Uterus (tissue), 4 donors: ENCODE data around the gene FAM180A. TPM values are rescaled to one million over a fixed set of nuclear protein-coding genes. Genes with fewer than 3 reads are reported as not detected.

ENCODE experiments used
- DNase-seq, 2 donors: peaks; one replicate each; pipeline ENCODE4 v3.0.0-alpha.2; 2019 to 2020
- H3K27ac ChIP-seq, 2 donors: fragments of 200-600 bp; sonication (generic); 1 replicate in 1 of 2; 2 replicates in 1 of 2; pipeline ENCODE4 v1.5.1; 2016 to 2018
- H3K27me3 ChIP-seq, 2 donors: fragments of 200-600 bp; sonication (generic); one replicate each; pipeline ENCODE4 v1.5.1; 2018 to 2019; ENCODE audit warnings: control low read depth in 1 of 2
- H3K36me3 ChIP-seq, 2 donors: fragments of 200-600 bp; sonication (generic); one replicate each; pipeline ENCODE4 v1.5.1; 2019; ENCODE audit warnings: control low read depth in 1 of 2
- H3K4me1 ChIP-seq, 2 donors: fragments of 200-600 bp; sonication (generic); one replicate each; pipeline ENCODE4 v1.5.1; 2018 to 2019; ENCODE audit warnings: control low read depth in 1 of 2
- H3K4me3 ChIP-seq, 2 donors: fragments of 200-600 bp; sonication (generic); 1 replicate in 1 of 2; 2 replicates in 1 of 2; pipeline ENCODE4 v1.5.1; 2018 to 2019; ENCODE audit warnings: mild to moderate bottlenecking in 1 of 2
- H3K9me3 ChIP-seq, 2 donors: fragments of 200-600 bp; sonication (generic); one replicate each; pipeline ENCODE4 v1.5.1; 2019; ENCODE audit warnings: control low read depth in 1 of 2
- CTCF ChIP-seq, 4 experiments: fragments of 200-600 bp in 2 of 4; fragments of 450-650 bp in 2 of 4; sonication (generic) in 2 of 4; IDR thresholded peaks; one replicate each; pipeline ENCODE4 v1.5.1; 2016 to 2019; ENCODE audit warnings: antibody characterized with exemption in 4 of 4, mild to moderate bottlenecking in 2 of 4, moderate library complexity in 1 of 4
- POLR2A ChIP-seq, 2 donors: fragments of 450-650 bp; IDR thresholded peaks; one replicate each; pipeline ENCODE4 v1.6.1; 2016; ENCODE audit warnings: antibody characterized with exemption in 2 of 2, mild to moderate bottlenecking in 1 of 2, moderate library complexity in 1 of 2
- intact Hi-C: fragments of 100-400 bp; cut with DNase I; formaldehyde crosslinking; loops from one replicate; pipeline ENCODE4 v1.15.1; 2023; ENCODE audit warnings: low total_unique reads
- total RNA-seq, 4 donors: library from RNA; depleted of rRNA in 3 of 4; stranded (reverse); fragments of >200 nt in 3 of 4; gene quantifications; one replicate each; pipeline versions ENCODE4 v1.1.0 to v1.2.4, GENCODE V29; 2014 to 2023
- donor health status: DM: yes; HTN: yes; CAD: no.

Gene FAM180A
- total RNA-seq, 4 donors from 2014 or later, result 0.51 to 12.6 (median 6.3) TPM; not detected in 1

GRCh38 chr7:135769005-135769802 is 20.6 kb upstream of the FAM180A start:
- no peak overlapping the region for H3K27ac ChIP-seq
- TF ChIP-seq POLR2A (IDR thresholded peaks at IDR 0.05) (no peak), CTCF (IDR thresholded peaks at IDR 0.05) (no peak)

GRCh38 chr7:135768467-135768866 is 19.9 kb upstream of the FAM180A start:
- intact Hi-C loops, result no loop called here

More at GRCh38 chr7:135769005-135769802, 20.6 kb upstream of the FAM180A start:
- DNase-seq, result peak in 1 of 2 donors; percentile 28
- no peaks in the 10 kb centered on the region for H3K4me1 ChIP-seq
- intact Hi-C loops, result no loop called here
- H3K36me3 ChIP-seq, result no peaks in the 10 kb centered on the region
- no peaks in the 10 kb centered on the region for H3K9me3 ChIP-seq
- H3K4me3 ChIP-seq, result no peak overlapping the region
- H3K27me3 ChIP-seq, result no peaks in the 10 kb centered on the region

GRCh38 chr7:135768064-135768463 is 19.5 kb upstream of the FAM180A start:
- H3K27me3 ChIP-seq, result no peaks in the 10 kb centered on the region
- TF ChIP-seq POLR2A (IDR thresholded peaks at IDR 0.05) (no peak), CTCF (IDR thresholded peaks at IDR 0.05) (no peak)
- intact Hi-C loops, result no loop called here
- H3K4me3 ChIP-seq, result no peak overlapping the region
- no peak for DNase-seq
- H3K4me1 ChIP-seq, result no peaks in the 10 kb centered on the region
- H3K27ac ChIP-seq, result no peak overlapping the region
- no peaks in the 10 kb centered on the region for H3K9me3 ChIP-seq
- no peaks in the 10 kb centered on the region for H3K36me3 ChIP-seq

More at GRCh38 chr7:135768467-135768866, 19.9 kb upstream of the FAM180A start:
- TF ChIP-seq CTCF (IDR thresholded peaks at IDR 0.05), result no peak
- TF ChIP-seq POLR2A (IDR thresholded peaks at IDR 0.05), result no peak
- H3K9me3 ChIP-seq, result no peaks in the 10 kb centered on the region
- no peaks in the 10 kb centered on the region for H3K4me1 ChIP-seq
- DNase-seq, result no peak
- no peaks in the 10 kb centered on the region for H3K27me3 ChIP-seq
- no peak overlapping the region for H3K27ac ChIP-seq
- H3K36me3 ChIP-seq, result no peaks in the 10 kb centered on the region
- no peak overlapping the region for H3K4me3 ChIP-seq

- no peak for DNase-seq
- H3K36me3 ChIP-seq, result no peaks in the 10 kb centered on the region
- intact Hi-C loops, result no loop called here
- H3K9me3 ChIP-seq, result no peaks in the 10 kb centered on the region
- TF ChIP-seq POLR2A (IDR thresholded peaks at IDR 0.05), result no peak
- TF ChIP-seq CTCF (IDR thresholded peaks at IDR 0.05), result no peak
- no peak overlapping the region for H3K4me3 ChIP-seq
- no peaks in the 10 kb centered on the region for H3K27me3 ChIP-seq
- H3K27ac ChIP-seq, result no peak overlapping the region
- H3K4me1 ChIP-seq, result no peaks in the 10 kb centered on the region
These were observed 14.6 kb upstream of the FAM180A start for GRCh38 chr7:135763261-135763660.

DNA sequence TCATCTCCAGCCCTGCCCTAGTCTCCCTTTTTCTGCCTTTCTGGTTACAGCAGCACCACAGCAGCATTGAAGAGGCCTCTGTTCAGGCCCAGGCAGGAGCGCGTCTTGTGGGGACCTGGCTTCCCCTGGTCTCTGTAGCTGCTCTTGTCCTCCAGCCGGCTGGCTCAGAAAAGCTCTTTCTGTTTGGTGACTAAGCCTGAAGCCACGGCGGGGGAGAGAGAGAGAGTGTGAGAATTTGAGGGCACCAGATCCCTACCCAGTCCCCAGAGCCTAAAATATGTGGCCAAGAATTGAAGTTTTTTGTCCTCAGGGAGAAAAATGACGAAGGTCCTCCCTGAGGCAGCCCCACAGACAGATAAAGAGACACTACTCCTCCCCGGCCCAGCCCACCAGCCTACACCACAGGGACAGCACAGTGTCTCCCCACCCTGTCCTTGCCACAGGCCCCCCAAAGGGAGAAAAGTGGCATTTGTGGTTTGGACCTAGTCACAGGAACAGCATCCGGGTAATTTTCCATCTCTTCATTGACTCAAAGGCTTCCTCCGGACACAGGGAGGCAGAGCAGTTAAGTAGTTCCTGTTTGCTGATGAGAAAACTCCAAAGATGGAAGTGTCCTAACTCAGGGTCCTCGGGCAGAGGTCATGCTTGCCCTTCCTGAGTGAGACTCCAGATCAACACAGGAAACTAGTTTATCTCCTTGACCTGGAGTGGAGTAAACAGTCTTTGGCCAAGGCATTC is 13.3 kb upstream of the FAM180A start:
- no peaks in the 10 kb centered on the region for H3K36me3 ChIP-seq
- H3K27ac ChIP-seq, result no peak overlapping the region
- no peaks in the 10 kb centered on the region for H3K4me1 ChIP-seq
- no peaks in the 10 kb centered on the region for H3K9me3 ChIP-seq
- no peak for TF ChIP-seq CTCF (IDR thresholded peaks at IDR 0.05)
- intact Hi-C loops, result no loop called here
- H3K4me3 ChIP-seq, result no peak overlapping the region
- no peak for DNase-seq
- no peaks in the 10 kb centered on the region for H3K27me3 ChIP-seq
